Activated gamma-delta T cell treated with Interleukin-2 at 50 U/mL for 16 hours (primary cell): ENCODE measurements around the gene PRKAG2.

Experiments used
- DNase-seq: peaks from one replicate; pipeline ENCODE4 v3.0.0-alpha.2; 2020

PRKAG2 gene

GRCh38 chr7:151684408-151685175 is 192.3 kb downstream of the PRKAG2 start:
- no peak for DNase-seq

GRCh38 chr7:151683615-151684407 is 193.1 kb downstream of the PRKAG2 start:
- no peak for DNase-seq

GRCh38 chr7:151682831-151683614 is 193.9 kb downstream of the PRKAG2 start:
- no peak for DNase-seq

- DNase-seq = no peak
These were observed 195.2 kb downstream of the PRKAG2 start for GRCh38 chr7:151681726-151682125.

GRCh38 chr7:151680810-151681209 is 196.1 kb downstream of the PRKAG2 start:
- DNase-seq = no peak

- no peak for DNase-seq
These were observed 196.9 kb downstream of the PRKAG2 start for GRCh38 chr7:151679881-151680612.

- no peak for DNase-seq
These were observed 197.7 kb downstream of the PRKAG2 start for GRCh38 chr7:151679071-151679708.

- DNase-seq = no peak
These were observed 198.7 kb downstream of the PRKAG2 start for GRCh38 chr7:151678227-151678604.

GRCh38 chr7:151677581-151678226 is 199.2 kb downstream of the PRKAG2 start:
- DNase-seq = no peak

GRCh38 chr7:151676759-151677158 is 200.2 kb downstream of the PRKAG2 start:
- DNase-seq = no peak

- no peak for DNase-seq
These were observed 201.6 kb downstream of the PRKAG2 start for GRCh38 chr7:151675196-151675920.

GRCh38 chr7:151674161-151674920 is 202.6 kb downstream of the PRKAG2 start:
- DNase-seq = no peak

GRCh38 chr7:151673216-151673615 is 203.7 kb downstream of the PRKAG2 start:
- DNase-seq = no peak

GRCh38 chr7:151672716-151673115 is 204.2 kb downstream of the PRKAG2 start:
- no peak for DNase-seq

GRCh38 chr7:151671514-151671913 is 205.4 kb downstream of the PRKAG2 start:
- no peak for DNase-seq

- no peak for DNase-seq
These were observed 207.2 kb downstream of the PRKAG2 start for GRCh38 chr7:151669762-151670161.

- DNase-seq = no peak
These were observed 210.0 kb downstream of the PRKAG2 start for GRCh38 chr7:151666886-151667285.

- no peak for DNase-seq
These were observed 211.5 kb downstream of the PRKAG2 start for GRCh38 chr7:151665368-151665767.

- DNase-seq = no peak
These were observed 212.6 kb downstream of the PRKAG2 start for GRCh38 chr7:151664268-151664667.
